ENCODE results near the gene CYP26C1.

CYP26C1 gene

DNA sequence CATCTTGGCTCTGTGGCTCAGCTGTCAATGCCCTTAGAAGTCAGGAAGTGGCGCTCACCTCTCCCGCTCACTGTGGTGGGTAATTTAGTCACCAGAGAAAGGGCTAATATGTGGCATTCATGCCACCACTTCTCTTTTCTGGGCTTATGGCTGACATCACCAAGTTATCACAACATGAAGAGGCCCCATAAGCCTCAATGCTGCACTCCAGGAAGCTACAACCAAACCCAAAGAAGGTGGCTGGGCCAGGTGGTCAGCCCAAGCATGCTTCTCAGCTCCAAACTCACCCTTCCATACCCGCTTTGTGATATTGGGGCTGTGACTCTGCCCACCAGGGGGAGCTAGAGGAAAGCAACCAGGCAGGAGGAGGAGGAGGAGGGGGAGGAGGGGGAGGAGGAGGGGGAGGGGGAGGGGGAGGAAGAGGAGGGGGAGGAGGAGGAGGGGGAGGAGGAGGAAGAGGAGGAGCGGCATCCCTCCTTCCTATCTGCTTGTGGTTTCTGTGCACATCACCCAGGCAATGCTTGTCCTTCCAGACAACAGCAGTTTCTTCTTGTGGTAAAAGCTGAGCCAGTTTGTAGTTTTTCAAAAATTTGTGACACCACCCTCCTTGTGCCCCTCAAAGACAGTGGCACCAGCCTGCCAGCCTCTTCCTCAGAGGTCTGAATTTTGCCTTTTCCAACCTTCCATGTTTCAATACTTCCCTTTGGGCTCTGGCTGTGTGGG is 55.2 kb downstream of the CYP26C1 start:
- peak; percentile 49 for DNase-seq (ENCODE audit: low read depth)
